Common myeloid progenitor, CD34-positive (primary cell): ENCODE measurements around the gene RAB3A.

Experiments
- CTCF ChIA-PET: fragments of 350-600 bp; sonication (Branson Sonifier 250); formaldehyde crosslinking; loops from one replicate; lab custom pipeline; 2021; ENCODE audit warnings: antibody characterized with exemption; lab: Charles Lee
- POLR2A ChIA-PET: fragments of 350-600 bp; sonication (Branson Sonifier 250); formaldehyde crosslinking; loops from one replicate; lab custom pipeline; 2021; ENCODE audit warnings: antibody characterized with exemption; lab: Charles Lee
- DNase-seq, 3 donors: peaks; one replicate each; pipeline versions ENCODE4 v3.0.0 to v3.0.0-alpha.2; 2013
- H3K27ac ChIP-seq, 2 experiments: 1 replicate in 1 of 2; 2 replicates in 1 of 2; pipeline ENCODE4 v1.7.0; 2013; ENCODE audit warnings: inconsistent platforms in 2 of 2, low read length in 2 of 2, mild to moderate bottlenecking in 2 of 2, low read depth in 1 of 2, moderate library complexity in 1 of 2; ENCODE audit not compliant: severe bottlenecking in 2 of 2, insufficient read depth in 1 of 2, poor library complexity in 1 of 2
- H3K27me3 ChIP-seq, 5 experiments: replicated peaks in 2 of 5; 1 replicate in 3 of 5; 2 replicates in 2 of 5; pipeline versions ENCODE4 v1.6.1 to v1.7.0; 2013; ENCODE audit warnings: low read length in 4 of 5, mild to moderate bottlenecking in 2 of 5, moderate library complexity in 2 of 5, inconsistent platforms in 1 of 5; ENCODE audit not compliant: insufficient read depth in 5 of 5, control insufficient read depth in 4 of 5
- H3K36me3 ChIP-seq, 4 experiments: 1 replicate in 2 of 4; 2 replicates in 2 of 4; pipeline versions ENCODE4 v1.6.1 to v1.7.0; 2013; ENCODE audit warnings: low read length in 3 of 4, control low read depth in 1 of 4, mild to moderate bottlenecking in 1 of 4; ENCODE audit not compliant: control insufficient read depth in 4 of 4, insufficient read depth in 4 of 4
- H3K4me1 ChIP-seq, 4 experiments: 1 replicate in 3 of 4; 2 replicates in 1 of 4; pipeline versions ENCODE4 v1.6.1 to v1.7.1; 2013; ENCODE audit warnings: low read length in 3 of 4, mild to moderate bottlenecking in 3 of 4, control low read depth in 1 of 4, inconsistent platforms in 1 of 4, moderate library complexity in 1 of 4; ENCODE audit not compliant: control insufficient read depth in 4 of 4, insufficient read depth in 4 of 4; ENCODE audit errors: control extremely low read depth in 1 of 4
- H3K4me3 ChIP-seq, 7 experiments: 1 replicate in 4 of 7; 2 replicates in 3 of 7; pipeline versions ENCODE4 v1.5.1 to v1.7.0; 2013; ENCODE audit warnings: mild to moderate bottlenecking in 7 of 7, low read length in 6 of 7, moderate library complexity in 6 of 7, inconsistent platforms in 2 of 7, low read depth in 2 of 7, control low read depth in 1 of 7; ENCODE audit not compliant: insufficient read depth in 4 of 7, control insufficient read depth in 1 of 7; ENCODE audit errors: extremely low read depth in 1 of 7
- H3K9me3 ChIP-seq, 5 experiments: 1 replicate in 4 of 5; 2 replicates in 1 of 5; pipeline versions ENCODE4 v1.6.1 to v1.7.1; 2013; ENCODE audit warnings: low read length in 4 of 5, mild to moderate bottlenecking in 2 of 5, inconsistent platforms in 1 of 5, low read depth in 1 of 5, moderate library complexity in 1 of 5; ENCODE audit not compliant: control insufficient read depth in 4 of 5, insufficient read depth in 2 of 5; ENCODE audit errors: control extremely low read depth in 1 of 5
- WGBS: methylation state at CpG from one replicate; pipeline ENCODE4 v1.1.5; 2013; ENCODE audit not compliant: insufficient coverage; 5-methylcytosine and 5-hydroxymethylcytosine counted together

The RAB3A gene

DNA sequence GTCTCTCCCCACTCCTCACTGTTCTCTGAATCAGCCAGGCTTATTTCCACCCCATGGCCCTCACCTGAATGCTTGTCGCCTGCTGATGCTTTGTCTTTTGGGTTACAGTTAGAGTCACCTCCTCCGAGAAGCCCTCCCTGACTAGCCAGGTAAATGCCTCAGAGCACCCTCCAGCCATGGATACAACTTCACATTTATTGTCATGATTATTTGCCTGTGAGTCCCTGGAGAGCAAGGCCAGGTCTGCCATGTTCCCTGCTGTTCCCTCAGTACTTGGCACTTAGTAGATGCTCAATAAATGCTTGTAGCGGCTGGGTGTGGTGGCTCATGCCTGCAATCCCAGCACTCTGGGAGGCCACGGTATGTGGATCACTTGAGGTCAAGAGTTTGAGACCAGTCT is 26.1 kb upstream of the RAB3A start:
- Histone ChIP-seq H3K4me1 (peaks cover 0 to 20% (median 12%) of the 10 kb centered on the region in 4 experiments), H3K9me3 (peaks cover 0 to 13% (median 6%) of the 10 kb centered on the region in 5 experiments), H3K4me3 (no peak overlapping the region), H3K27me3 (peaks cover 0 to 89% (median 35%) of the 10 kb centered on the region in 5 experiments), H3K27ac (no peak overlapping the region), H3K36me3 (no peaks in the 10 kb centered on the region)
- WGBS = 96% methylated on average over 4 of the region's 4 CpGs
- no peak for DNase-seq
- POLR2A ChIA-PET = no interaction called here
- CTCF ChIA-PET = interaction anchor here (1.6 to 1.9 kb wide), 2 partner anchors 10 to 15 kb away, joined by 7 read pairs; no protein-coding TSS in a partner anchor

DNA sequence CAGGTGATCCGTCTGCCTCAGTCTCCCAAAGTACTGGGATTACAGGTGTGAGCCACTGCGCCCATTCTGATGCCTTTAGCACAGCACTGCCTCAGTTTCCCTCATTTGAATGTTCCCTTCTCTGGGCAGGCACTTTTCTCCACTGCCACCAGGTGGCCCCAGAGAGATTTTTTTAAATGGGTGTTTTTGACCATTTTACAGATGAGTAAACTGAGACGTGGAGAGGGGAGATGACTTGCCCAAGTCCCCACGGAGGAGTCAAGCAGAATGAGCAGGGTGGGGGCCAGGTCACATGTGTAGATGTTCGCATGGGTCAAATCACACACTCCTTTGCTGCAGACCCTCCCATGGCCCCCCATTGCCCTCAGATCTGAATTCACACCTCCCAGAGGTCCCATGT is 25.6 kb upstream of the RAB3A start:
- H3K36me3 ChIP-seq = no peaks in the 10 kb centered on the region
- DNase-seq = no peak
- H3K27ac ChIP-seq = no peak overlapping the region
- ChIA-PET POLR2A (no interaction called here), CTCF (interaction anchor here (1.2 kb wide), 1 partner anchor 21 kb away, joined by 5 read pairs; no protein-coding TSS in a partner anchor)
- H3K4me1 ChIP-seq = peaks cover 0 to 24% (median 16%) of the 10 kb centered on the region in 4 experiments
- WGBS = 94% methylated on average over 2 of the region's 5 CpGs
- peaks cover 0 to 13% (median 6%) of the 10 kb centered on the region in 5 experiments for H3K9me3 ChIP-seq
- peaks cover 0 to 89% (median 37%) of the 10 kb centered on the region in 5 experiments for H3K27me3 ChIP-seq
- no peak overlapping the region for H3K4me3 ChIP-seq

DNA sequence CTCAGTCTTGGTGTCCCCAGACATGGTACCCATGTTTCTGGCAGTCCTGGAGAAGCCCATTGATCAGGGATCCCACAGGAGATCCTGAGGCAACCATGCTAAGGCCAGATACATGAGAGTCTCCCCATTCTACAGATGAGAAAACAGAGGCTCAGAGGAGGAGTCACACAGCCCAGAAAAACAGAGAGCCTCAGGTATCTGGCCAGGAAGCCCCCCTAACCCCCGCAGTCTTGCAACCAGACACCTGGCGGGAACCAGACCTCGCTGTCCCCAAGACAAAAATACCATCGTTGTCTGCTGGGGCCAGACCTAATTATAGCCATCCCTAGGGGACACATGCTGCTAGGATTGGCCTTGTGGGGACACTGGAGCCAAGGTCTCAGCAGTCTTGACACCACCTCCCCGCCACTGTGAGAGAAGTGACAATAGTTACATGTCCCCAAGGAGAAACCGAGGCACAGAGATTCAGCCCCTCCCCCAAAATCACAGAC is 24.0 kb upstream of the RAB3A start:
- ChIA-PET CTCF (no interaction called here), POLR2A (no interaction called here)
- no peak for DNase-seq
- peak overlapping the region in 1 of 7 experiments; percentile 5 for H3K4me3 ChIP-seq
- H3K36me3 ChIP-seq = no peaks in the 10 kb centered on the region
- H3K27me3 ChIP-seq = peaks cover 0 to 84% (median 36%) of the 10 kb centered on the region in 5 experiments
- no peak overlapping the region for H3K27ac ChIP-seq
- H3K9me3 ChIP-seq = peaks cover 0 to 2% (median 0%) of the 10 kb centered on the region in 5 experiments
- 80% methylated on average over 4 of the region's 6 CpGs for WGBS
- H3K4me1 ChIP-seq = peaks cover 0 to 29% (median 21%) of the 10 kb centered on the region in 4 experiments

DNA sequence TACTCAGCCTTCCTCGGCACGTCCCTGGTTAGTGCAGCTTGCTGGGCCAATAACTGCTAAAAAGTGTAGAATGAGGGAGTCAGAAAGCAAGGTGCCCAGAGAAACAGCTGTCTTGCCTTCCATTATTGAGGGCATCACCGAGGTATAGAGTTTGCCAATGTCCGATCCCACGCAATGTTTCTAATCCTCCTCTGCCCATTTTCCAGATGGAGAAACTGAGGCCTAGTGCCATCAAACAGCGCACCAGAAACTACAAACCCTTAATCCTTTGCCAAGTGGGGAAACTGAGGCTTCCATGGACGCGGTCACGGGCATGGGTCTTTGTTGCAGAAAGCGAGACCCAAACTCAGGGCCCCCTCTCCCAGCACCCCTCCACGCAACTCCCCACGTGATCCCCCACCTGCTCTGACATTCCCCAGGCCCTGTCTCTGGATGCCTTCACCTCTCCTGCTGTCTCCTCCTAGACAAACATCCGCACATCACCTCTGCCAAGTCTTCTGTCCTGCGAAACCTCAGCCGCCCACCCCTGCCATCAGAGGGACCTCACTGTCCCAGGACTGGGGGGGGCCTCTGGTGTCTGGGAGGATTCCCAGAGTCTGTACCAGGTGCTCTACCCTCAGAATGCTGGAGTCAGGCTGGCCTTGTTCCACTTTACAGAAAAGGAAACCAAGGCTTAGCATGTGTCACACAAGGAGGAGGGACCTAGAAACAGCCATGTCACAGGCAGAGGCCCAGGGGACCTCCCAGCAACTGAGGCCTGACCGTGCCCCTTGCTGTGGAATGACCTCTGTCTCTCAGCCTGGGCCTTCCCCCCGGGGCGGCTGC is 23.3 kb upstream of the RAB3A start:
- H3K27me3 ChIP-seq = peaks cover 0 to 80% (median 34%) of the 10 kb centered on the region in 5 experiments

DNA sequence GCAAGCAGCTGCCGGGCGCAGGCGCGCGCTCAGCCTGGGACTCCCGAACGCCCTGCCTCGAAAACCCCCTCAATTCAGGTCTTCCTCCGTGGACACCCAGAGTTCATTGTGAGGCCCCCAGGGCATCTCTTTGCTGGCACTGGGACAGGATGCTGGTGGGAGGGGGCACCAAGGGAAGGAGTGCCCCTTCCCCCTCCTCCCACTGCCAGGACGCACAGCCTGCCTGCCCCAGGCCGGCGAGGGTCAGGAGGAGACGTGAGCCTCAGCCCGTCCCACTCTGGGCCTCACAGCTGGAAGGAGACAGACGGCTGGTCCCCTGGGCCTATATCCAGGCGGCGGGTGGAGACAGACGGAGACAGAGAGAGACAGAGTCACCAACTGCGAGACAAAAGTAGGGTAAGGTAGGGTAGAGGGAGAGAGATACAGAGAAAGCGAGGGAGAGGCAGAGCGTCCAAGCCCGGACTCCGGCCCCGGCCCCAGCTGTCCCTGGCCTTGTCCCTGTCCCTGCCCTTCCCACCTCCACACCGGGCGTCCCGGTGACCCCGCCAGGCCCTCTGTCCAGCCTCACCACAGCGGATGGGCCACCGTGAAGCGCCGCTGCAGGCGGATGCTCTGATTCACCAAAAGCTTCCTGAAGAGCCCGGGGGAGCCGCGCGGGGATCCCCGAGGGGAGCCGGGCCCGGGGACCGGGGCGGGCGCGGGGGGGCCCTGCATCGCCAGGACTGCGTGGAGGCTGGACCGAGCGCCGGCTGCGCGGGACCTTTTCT is 22.0 kb upstream of the RAB3A start, which contains the start of gene PDE4C:
TSS of gene PDE4C (minus strand) at position 737 of the 767 bp plus-strand sequence. CDS start at position 714, 23 bp downstream.
- peaks cover 0 to 19% (median 16%) of the 10 kb centered on the region in 4 experiments for H3K4me1 ChIP-seq
- peak in 2 of 3 donors; percentile 45 to 61 for DNase-seq
- H3K27ac ChIP-seq = no peak within 1 kb of the TSS
- no peaks in the 10 kb centered on the region for H3K36me3 ChIP-seq
- no peaks in the 10 kb centered on the region for H3K9me3 ChIP-seq
- H3K4me3 ChIP-seq = no peak within 1 kb of the TSS
- H3K27me3 ChIP-seq = peaks cover 0 to 77% (median 34%) of the 10 kb centered on the region in 5 experiments
- 0% methylated on average over 22 of the region's 51 CpGs for WGBS
- ChIA-PET CTCF (no interaction called here), POLR2A (no interaction called here)

More for the DNA sequence above, 23.3 kb upstream of the RAB3A start:
- no peaks in the 10 kb centered on the region for H3K9me3 ChIP-seq
- no peak overlapping the region for H3K27ac ChIP-seq
- H3K4me3 ChIP-seq = no peak overlapping the region
- 93% methylated on average over 16 of the region's 18 CpGs for WGBS
- no peak for DNase-seq
- CTCF ChIA-PET = no interaction called here
- no peaks in the 10 kb centered on the region for H3K36me3 ChIP-seq
- H3K4me1 ChIP-seq = peaks cover 0 to 25% (median 19%) of the 10 kb centered on the region in 4 experiments
- POLR2A ChIA-PET = no interaction called here

DNA sequence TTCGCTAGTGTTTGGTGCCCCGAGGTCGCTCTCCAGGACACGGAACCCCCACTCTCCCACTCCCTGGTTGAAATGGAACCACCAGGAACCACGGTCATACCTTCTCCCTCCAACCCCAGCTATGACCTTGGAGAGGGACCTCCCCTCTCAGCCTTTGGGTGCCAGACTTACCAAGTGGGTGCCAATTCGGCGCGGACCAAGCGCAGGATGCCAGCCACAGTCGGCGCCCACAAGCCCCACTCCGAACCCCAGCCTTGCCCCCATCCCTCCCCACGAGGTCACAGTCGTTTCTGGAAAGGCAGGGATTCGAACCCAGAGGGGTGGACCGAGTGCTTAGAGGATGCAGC is 21.5 kb upstream of the RAB3A start:
- Histone ChIP-seq H3K36me3 (no peaks in the 10 kb centered on the region), H3K27me3 (peaks cover 0 to 76% (median 32%) of the 10 kb centered on the region in 5 experiments), H3K9me3 (no peaks in the 10 kb centered on the region), H3K27ac (no peak overlapping the region), H3K4me1 (peaks cover 0 to 19% (median 15%) of the 10 kb centered on the region in 4 experiments), H3K4me3 (peak overlapping the region in 1 of 7 experiments; percentile 56)
- 10% methylated on average over 9 of the region's 16 CpGs for WGBS
- DNase-seq = no peak
- ChIA-PET POLR2A (no interaction called here), CTCF (no interaction called here)
